Measurements from ENCODE around the gene MXD1.

- TF ChIP-seq EZH2phosphoT487 (IDR thresholded peaks at IDR 0.05; ENCODE audit: borderline replicate concordance) (no peak), CTCF (conservative IDR thresholded peaks at IDR 0.05; ENCODE audit: low read length) (no peak)
Measured at GRCh38 chr2:69957965-69958364, 43.1 kb downstream of the MXD1 start.

Measured in Loucy (cell line).